ENCODE measurements around the gene WDFY3.

The WDFY3 gene

DNA sequence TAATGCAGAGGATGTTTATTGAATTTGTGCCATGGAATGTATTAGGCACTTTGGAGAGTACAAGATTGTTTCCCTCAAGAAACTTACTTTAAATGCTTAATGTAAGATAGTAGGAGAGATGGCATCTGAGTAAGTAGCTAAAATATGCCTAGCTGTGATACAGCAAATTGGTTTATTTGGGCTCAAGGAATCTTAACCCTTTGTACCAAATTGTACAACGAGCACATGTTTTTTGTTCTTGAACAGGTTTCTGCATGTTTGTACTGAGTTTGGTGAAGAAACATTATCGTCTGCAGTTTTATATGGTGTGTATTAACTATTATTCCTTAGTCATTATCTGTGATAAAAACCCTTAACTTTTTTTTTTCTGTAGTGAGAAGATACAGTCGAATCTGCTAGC, 334.9 kb downstream of the WDFY3 start:
- no peaks in the 10 kb centered on the region for H3K9me3 ChIP-seq (ENCODE audit: insufficient read depth, low read length)
- no peaks in the 10 kb centered on the region for H4K20me1 ChIP-seq (ENCODE audit: low read depth, low read length)
- H3K79me2 ChIP-seq (ENCODE audit: insufficient read depth, low read length): no peaks in the 10 kb centered on the region
- H3K9me2 ChIP-seq (replicated peaks; ENCODE audit: insufficient read depth, low read length): no peaks in the 10 kb centered on the region
- no peaks in the 10 kb centered on the region for H3K27me3 ChIP-seq (ENCODE audit: low read length)
- no peak overlapping the region for H3K9ac ChIP-seq (ENCODE audit: low read length)
- no peaks in the 10 kb centered on the region for H3F3A ChIP-seq (ENCODE audit: insufficient read depth)
- H3K4me3 ChIP-seq (ENCODE audit: insufficient read depth, low read length, poor library complexity, severe bottlenecking): no peak overlapping the region
- TF ChIP-seq, protein P1, sequence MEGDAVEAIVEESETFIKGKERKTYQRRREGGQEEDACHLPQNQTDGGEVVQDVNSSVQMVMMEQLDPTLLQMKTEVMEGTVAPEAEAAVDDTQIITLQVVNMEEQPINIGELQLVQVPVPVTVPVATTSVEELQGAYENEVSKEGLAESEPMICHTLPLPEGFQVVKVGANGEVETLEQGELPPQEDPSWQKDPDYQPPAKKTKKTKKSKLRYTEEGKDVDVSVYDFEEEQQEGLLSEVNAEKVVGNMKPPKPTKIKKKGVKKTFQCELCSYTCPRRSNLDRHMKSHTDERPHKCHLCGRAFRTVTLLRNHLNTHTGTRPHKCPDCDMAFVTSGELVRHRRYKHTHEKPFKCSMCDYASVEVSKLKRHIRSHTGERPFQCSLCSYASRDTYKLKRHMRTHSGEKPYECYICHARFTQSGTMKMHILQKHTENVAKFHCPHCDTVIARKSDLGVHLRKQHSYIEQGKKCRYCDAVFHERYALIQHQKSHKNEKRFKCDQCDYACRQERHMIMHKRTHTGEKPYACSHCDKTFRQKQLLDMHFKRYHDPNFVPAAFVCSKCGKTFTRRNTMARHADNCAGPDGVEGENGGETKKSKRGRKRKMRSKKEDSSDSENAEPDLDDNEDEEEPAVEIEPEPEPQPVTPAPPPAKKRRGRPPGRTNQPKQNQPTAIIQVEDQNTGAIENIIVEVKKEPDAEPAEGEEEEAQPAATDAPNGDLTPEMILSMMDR (IDR thresholded peaks at IDR 0.05; ENCODE audit: insufficient read depth, low read length, poor library complexity, severe bottlenecking): no peak
- TF ChIP-seq EZH2phosphoT487 (conservative IDR thresholded peaks at IDR 0.05; ENCODE audit: low read length): no peak
- H3K36me3 ChIP-seq (ENCODE audit: low read length): no peaks in the 10 kb centered on the region
- H3K4me2 ChIP-seq (ENCODE audit: low read depth, low read length, poor library complexity, severe bottlenecking): no peak overlapping the region
- no peak overlapping the region for H2AFZ ChIP-seq (ENCODE audit: low read depth, low read length, severe bottlenecking)
- H3K27ac ChIP-seq (ENCODE audit: low read depth, low read length): no peak overlapping the region

GRCh38 chr4:84626673-84627072, 339.8 kb downstream of the WDFY3 start:
- H3K27ac ChIP-seq (ENCODE audit: low read depth, low read length): no peak overlapping the region

DNA sequence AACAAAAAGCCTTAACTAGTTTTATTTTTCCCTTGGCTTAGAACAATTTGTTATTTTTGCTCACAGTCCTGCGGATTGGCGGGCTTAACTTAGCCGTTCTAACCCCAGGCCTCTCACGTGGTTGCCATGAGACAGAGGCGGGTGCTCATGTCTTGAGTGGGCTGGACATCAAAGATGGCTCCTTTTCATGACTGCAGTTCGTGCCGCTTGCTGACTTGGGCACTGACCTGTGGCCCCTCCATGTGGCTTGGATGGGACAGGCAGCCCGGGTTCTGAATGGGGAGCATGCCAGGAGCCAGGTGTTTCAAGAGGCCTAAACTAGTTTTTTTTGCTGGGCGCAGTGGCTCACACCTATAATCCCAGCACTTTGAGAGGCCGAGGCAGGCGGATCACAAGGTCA, 342.8 kb downstream of the WDFY3 start:
- Histone ChIP-seq H3K79me2 (ENCODE audit: insufficient read depth, low read length) (no peaks in the 10 kb centered on the region), H3K4me2 (ENCODE audit: low read depth, low read length, poor library complexity, severe bottlenecking) (no peak overlapping the region), H3K9ac (ENCODE audit: low read length) (no peak overlapping the region), H3K4me3 (ENCODE audit: insufficient read depth, low read length, poor library complexity, severe bottlenecking) (no peak overlapping the region), H3K9me2 (replicated peaks; ENCODE audit: insufficient read depth, low read length) (no peaks in the 10 kb centered on the region), H3K27ac (ENCODE audit: low read depth, low read length) (no peak overlapping the region), H3K27me3 (ENCODE audit: low read length) (no peaks in the 10 kb centered on the region), H3K9me3 (ENCODE audit: insufficient read depth, low read length) (no peaks in the 10 kb centered on the region), H3F3A (ENCODE audit: insufficient read depth) (no peaks in the 10 kb centered on the region), H2AFZ (ENCODE audit: low read depth, low read length, severe bottlenecking) (no peak overlapping the region), H3K36me3 (ENCODE audit: low read length) (no peaks in the 10 kb centered on the region), H4K20me1 (ENCODE audit: low read depth, low read length) (no peaks in the 10 kb centered on the region)
- no peak for TF ChIP-seq EZH2phosphoT487 (conservative IDR thresholded peaks at IDR 0.05; ENCODE audit: low read length)

More at GRCh38 chr4:84626673-84627072, 339.8 kb downstream of the WDFY3 start:
- H3K4me2 ChIP-seq (ENCODE audit: low read depth, low read length, poor library complexity, severe bottlenecking): no peak overlapping the region
- H3K9me2 ChIP-seq (replicated peaks; ENCODE audit: insufficient read depth, low read length): no peaks in the 10 kb centered on the region
- H3K36me3 ChIP-seq (ENCODE audit: low read length): no peaks in the 10 kb centered on the region
- no peaks in the 10 kb centered on the region for H3K9me3 ChIP-seq (ENCODE audit: insufficient read depth, low read length)
- no peaks in the 10 kb centered on the region for H3K27me3 ChIP-seq (ENCODE audit: low read length)
- H3K4me3 ChIP-seq (ENCODE audit: insufficient read depth, low read length, poor library complexity, severe bottlenecking): no peak overlapping the region
- no peaks in the 10 kb centered on the region for H4K20me1 ChIP-seq (ENCODE audit: low read depth, low read length)
- no peak for TF ChIP-seq EZH2phosphoT487 (conservative IDR thresholded peaks at IDR 0.05; ENCODE audit: low read length)
- TF ChIP-seq, protein P1 (IDR thresholded peaks at IDR 0.05; ENCODE audit: insufficient read depth, low read length, poor library complexity, severe bottlenecking): no peak
- no peaks in the 10 kb centered on the region for H3F3A ChIP-seq (ENCODE audit: insufficient read depth)
- no peak overlapping the region for H3K9ac ChIP-seq (ENCODE audit: low read length)
- H2AFZ ChIP-seq (ENCODE audit: low read depth, low read length, severe bottlenecking): no peak overlapping the region
- no peaks in the 10 kb centered on the region for H3K79me2 ChIP-seq (ENCODE audit: insufficient read depth, low read length)

DNA sequence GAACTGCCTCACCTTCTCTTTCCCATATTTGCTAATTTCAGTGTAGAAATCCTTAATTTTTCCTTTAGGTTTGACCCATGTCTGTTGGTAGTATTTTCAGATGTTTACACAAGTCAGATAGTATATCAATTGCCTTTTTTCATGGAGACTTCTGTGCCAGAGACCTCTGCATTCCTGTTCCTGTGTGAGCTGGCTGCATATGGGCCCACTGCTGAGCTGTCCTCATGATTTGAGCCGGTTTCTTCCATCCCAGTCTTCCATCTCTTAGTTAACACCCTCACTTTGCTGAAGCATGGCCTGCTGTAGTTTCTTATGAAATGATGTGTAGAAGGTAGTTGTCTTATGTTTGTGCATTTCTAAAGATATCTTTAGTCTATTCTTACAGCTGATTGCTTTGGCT, 343.5 kb downstream of the WDFY3 start:
- no peaks in the 10 kb centered on the region for H3K27me3 ChIP-seq (ENCODE audit: low read length)
- no peak for TF ChIP-seq EZH2phosphoT487 (conservative IDR thresholded peaks at IDR 0.05; ENCODE audit: low read length)
- TF ChIP-seq, protein P1 (IDR thresholded peaks at IDR 0.05; ENCODE audit: insufficient read depth, low read length, poor library complexity, severe bottlenecking): no peak
- H3K9me2 ChIP-seq (replicated peaks; ENCODE audit: insufficient read depth, low read length): no peaks in the 10 kb centered on the region
- H4K20me1 ChIP-seq (ENCODE audit: low read depth, low read length): no peaks in the 10 kb centered on the region
- no peaks in the 10 kb centered on the region for H3F3A ChIP-seq (ENCODE audit: insufficient read depth)
- no peak overlapping the region for H3K27ac ChIP-seq (ENCODE audit: low read depth, low read length)
- H3K9me3 ChIP-seq (ENCODE audit: insufficient read depth, low read length): no peaks in the 10 kb centered on the region
- no peaks in the 10 kb centered on the region for H3K79me2 ChIP-seq (ENCODE audit: insufficient read depth, low read length)
- no peak overlapping the region for H2AFZ ChIP-seq (ENCODE audit: low read depth, low read length, severe bottlenecking)
- H3K9ac ChIP-seq (ENCODE audit: low read length): no peak overlapping the region
- no peak overlapping the region for H3K4me2 ChIP-seq (ENCODE audit: low read depth, low read length, poor library complexity, severe bottlenecking)
- no peak overlapping the region for H3K4me3 ChIP-seq (ENCODE audit: insufficient read depth, low read length, poor library complexity, severe bottlenecking)
- no peaks in the 10 kb centered on the region for H3K36me3 ChIP-seq (ENCODE audit: low read length)

Data from SU-DHL-6 (cell line).